Activated T-cell treated with anti-CD3 and anti-CD28 coated beads, Interleukin-2, amount 50 U/mL, for 1 hour (primary cell): ENCODE results near the gene UBL5.
"Not testable (repeated sequence)": the region's sequence is repeated elsewhere in the genome, so short reads cannot be mapped to it uniquely, and the experiment has no call there.

Source experiments
- DNase-seq: peaks from one replicate; pipeline ENCODE4 v3.0.0-alpha.2; 2020

Gene UBL5

GRCh38 chr19:9818175-9818733 is 9.5 kb upstream of the UBL5 start:
- no peak for DNase-seq

GRCh38 chr19:9818734-9819595 is 8.8 kb upstream of the UBL5 start, which contains the start of gene FBXL12:
Gene FBXL12, minus strand, starts transcription at chr19:9819079. Its CDS starts 266 bp downstream, at chr19:9818813.
- peak; percentile 100 for DNase-seq

DNA sequence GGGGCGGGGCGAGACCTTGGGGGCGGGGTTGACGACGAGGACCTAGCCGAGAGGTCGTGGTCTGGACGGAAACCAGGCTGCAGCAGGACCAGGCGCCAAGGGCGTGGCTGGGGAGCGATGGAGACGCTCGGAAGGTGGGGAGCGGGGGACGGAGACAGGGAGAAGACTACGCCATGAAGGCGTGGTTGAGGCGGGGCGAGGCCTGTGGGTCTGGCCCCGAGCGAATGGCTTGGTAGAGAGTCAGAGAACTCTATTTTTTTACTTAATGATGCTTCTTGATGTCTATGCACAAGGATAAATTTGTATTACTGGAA is 8.2 kb upstream of the UBL5 start:
- no peak for DNase-seq

DNA sequence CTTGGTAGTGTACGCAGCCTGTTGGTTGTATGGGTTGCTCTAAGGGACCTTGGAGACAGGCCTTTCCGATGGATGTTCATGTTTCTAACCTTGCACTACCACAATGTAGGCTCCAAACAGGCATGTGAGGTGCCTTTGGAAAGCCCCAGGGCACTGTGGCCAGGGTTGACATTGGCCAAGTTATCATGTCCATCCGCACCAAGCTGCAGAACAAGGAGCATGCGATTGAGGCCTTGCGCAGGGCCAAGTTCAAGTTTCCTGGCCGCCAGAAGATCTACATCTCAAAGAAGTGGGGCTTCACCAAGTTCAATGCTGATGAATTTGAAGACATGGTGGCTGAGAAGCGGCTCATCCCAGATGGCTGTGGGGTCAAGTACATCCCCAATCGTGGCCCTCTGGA is 7.7 kb upstream of the UBL5 start:
- not testable (repeated sequence) for DNase-seq

- DNase-seq: no peak
These were observed 3.9 kb upstream of the UBL5 start for GRCh38 chr19:9823816-9824215.

- no peak for DNase-seq
These were observed 889 bp downstream of the UBL5 start for GRCh38 chr19:9828551-9829063.

GRCh38 chr19:9834307-9834725 is 6.6 kb downstream of the UBL5 start:
- DNase-seq: no peak

GRCh38 chr19:9834726-9835506 is 7.2 kb downstream of the UBL5 start, which contains the start of gene PIN1:
Gene PIN1, plus strand, starts transcription at chr19:9835318. Its CDS starts 27 bp downstream, at chr19:9835345.
- DNase-seq: peak; percentile 99

DNA sequence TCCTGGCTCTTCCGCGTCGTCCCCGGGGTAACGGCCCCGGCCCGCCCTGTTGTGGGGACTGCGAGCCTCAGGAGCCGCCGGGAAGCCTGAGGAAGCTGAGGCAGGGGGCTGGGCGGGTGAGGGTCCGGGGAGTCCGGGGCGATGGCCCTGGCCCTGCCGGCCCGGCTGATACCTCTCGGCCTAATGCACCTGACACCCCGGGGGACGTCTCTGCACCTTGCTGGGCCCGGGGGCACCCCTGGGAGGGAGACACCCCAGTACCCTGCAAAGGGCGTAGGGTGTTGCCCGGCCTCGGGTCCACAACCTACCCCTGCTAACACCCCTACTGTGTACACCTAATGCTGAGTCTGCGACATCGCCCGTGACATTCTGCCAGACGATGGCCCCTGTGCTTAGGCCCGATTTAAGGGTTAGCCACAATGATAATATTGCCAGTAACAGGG is 7.8 kb downstream of the UBL5 start:
- DNase-seq: no peak

DNA sequence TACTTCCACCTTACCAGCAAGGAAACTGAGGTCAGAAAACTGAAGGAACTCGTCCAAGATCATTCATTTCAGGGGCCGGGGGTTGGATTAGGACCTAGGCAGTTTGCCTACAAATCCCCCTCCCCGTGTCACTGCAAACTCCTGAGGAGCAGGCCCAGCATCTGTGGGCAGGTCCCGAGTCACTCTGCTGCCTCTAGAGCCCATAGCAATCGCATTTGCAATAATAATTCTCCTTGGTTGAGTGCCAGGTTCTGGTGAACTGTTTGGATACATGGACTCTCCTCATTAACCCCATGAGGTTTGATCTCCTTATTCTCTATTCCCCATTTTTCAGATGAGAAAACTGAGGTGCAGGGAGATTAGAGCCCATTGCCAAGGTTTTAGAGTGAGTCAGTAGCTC is 8.3 kb downstream of the UBL5 start:
- DNase-seq: no peak

DNA sequence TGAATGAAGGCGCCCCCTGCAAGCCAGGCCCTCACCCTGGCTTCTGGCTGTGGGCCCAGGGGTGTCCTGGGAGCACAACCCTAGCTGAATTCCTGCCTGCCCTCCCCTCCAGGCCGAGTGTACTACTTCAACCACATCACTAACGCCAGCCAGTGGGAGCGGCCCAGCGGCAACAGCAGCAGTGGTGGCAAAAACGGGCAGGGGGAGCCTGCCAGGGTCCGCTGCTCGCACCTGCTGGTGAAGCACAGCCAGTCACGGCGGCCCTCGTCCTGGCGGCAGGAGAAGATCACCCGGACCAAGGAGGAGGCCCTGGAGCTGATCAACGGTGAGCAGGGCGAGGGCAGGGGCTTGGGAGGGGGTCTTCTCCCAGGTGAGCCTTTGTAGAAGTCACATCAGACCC is 10.6 kb downstream of the UBL5 start:
- DNase-seq: no peak

DNA sequence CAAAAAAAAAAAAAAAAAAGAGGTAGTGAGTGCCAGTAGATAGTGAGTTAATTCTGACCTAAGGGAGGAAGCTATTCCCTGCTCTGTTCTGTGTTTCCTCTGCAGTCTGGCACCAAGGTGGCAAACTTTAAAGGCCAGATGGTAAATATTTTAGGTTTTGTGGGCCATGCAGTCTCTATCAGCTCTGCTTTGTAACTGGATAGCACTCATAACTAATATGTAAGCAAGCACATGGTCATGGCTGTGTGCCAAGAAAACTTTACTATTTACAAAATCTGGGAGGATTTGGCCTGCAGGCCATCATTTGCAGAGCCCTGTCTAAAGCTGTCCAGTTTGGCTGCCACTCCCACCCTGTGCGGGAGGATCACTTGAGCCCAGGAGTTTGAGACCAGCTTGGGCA is 11.7 kb downstream of the UBL5 start:
- no peak for DNase-seq

- no peak for DNase-seq
These were observed 15.3 kb downstream of the UBL5 start for GRCh38 chr19:9842834-9843625.

- DNase-seq: not testable (repeated sequence)
These were observed 16.0 kb downstream of the UBL5 start for GRCh38 chr19:9843626-9844273.

GRCh38 chr19:9847087-9847671 is 19.5 kb downstream of the UBL5 start:
- DNase-seq: peak; percentile 45

GRCh38 chr19:9848060-9848459 is 20.3 kb downstream of the UBL5 start:
- peak; percentile 63 for DNase-seq

- DNase-seq: no peak
These were observed 21.0 kb downstream of the UBL5 start for GRCh38 chr19:9848762-9849161.

GRCh38 chr19:9849791-9850190 is 22.1 kb downstream of the UBL5 start:
- DNase-seq: no peak

DNA sequence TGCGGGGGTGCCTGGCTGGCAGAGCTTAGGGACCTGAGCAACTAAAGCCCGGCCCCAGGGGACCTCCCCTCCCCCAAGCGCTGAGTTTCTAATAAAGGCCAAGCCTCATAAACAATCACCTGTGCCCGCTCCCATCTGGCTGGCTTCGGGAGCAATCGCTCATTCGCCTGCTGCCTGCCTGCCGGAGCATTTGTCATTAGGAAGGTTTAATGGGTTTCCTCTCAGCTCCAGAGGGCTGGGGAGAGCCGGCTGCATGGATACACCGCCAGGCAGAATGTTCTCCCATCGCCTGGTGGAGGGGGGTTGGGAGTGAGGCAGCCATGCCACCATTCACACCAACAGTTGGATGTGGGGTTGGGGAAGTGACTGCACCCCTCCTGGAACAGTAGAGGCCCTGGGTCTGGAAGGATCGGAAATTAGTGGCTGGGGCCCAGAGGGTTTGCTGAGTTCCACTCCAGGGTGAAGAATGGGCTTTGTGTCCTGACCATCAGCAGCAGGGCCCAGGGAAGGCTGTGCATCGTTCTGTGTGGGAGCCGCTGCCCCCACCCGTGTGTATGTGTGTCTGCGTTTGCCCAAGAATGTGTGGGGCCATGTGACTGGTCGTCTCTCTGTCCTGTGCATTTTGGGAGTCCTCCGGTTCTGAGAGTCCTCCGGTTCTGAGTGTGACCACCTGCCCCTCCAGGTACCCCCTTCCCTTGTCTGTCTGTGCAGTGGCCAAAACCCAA is 22.7 kb downstream of the UBL5 start:
- no peak for DNase-seq

- no peak for DNase-seq
These were observed 26.6 kb downstream of the UBL5 start for GRCh38 chr19:9854282-9854846.

- DNase-seq: no peak
These were observed 28.9 kb downstream of the UBL5 start for GRCh38 chr19:9856609-9857008.
